Right hindlimb (tissue), 1 donor: ENCODE results near the gene ARMS2.

Experiments
- DNase-seq: peaks from one replicate; pipeline ENCODE4 v3.0.0-alpha.2; 2018

ARMS2 gene, protein sequence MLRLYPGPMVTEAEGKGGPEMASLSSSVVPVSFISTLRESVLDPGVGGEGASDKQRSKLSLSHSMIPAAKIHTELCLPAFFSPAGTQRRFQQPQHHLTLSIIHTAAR

DNA sequence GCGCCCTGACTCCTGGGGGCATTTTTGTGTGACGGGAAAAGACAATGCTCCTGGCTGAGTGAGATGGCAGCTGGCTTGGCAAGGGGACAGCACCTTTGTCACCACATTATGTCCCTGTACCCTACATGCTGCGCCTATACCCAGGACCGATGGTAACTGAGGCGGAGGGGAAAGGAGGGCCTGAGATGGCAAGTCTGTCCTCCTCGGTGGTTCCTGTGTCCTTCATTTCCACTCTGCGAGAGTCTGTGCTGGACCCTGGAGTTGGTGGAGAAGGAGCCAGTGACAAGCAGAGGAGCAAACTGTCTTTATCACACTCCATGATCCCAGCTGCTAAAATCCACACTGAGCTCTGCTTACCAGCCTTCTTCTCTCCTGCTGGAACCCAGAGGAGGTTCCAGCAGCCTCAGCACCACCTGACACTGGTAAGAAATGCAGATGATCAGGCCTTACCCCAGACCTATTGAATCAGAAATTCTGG lies at the start of gene ARMS2:
ARMS2 (plus strand) TSS at position 51 of the 478 bp plus-strand sequence; CDS start at position 126, 75 bp downstream.
- no peak for DNase-seq

DNA sequence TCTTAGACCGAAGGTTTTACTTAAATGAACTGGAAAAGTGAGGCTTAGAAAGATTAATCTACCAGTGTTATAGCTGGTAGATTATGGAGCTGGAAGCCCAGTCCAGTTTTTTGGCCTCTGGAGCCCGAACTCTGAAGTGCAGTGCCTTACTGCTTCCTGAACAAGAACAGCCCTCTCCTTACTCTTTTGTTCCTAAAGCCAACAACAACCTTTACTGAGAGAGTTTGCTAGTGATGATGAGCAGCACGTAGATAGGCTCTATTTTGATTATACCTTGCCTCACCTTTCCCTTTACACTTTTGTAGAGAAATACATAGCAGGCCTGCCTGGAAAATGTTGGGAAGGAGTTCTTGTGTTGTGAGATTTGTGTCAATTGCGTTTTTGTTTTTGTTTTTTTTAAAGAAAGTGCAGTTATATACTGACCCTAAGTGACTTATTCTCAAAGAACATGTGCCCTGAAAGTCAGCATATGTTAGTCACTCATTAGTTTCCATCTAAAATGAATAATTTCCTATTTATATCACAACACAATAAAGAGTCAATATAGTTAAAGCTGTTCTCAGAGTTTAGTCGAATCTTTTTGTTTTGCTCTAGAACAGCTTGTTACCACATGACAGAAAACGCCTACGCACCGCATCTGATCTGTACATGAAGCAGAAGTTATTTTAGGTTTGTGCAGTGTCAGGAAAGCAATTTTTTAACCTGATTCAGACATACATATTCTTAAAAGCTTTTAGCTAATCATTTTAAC lies 46.9 kb upstream of the ARMS2 start:
- DNase-seq: no peak

GRCh38 chr10:122413327-122413726 lies 41.1 kb upstream of the ARMS2 start:
- DNase-seq: no peak

DNA sequence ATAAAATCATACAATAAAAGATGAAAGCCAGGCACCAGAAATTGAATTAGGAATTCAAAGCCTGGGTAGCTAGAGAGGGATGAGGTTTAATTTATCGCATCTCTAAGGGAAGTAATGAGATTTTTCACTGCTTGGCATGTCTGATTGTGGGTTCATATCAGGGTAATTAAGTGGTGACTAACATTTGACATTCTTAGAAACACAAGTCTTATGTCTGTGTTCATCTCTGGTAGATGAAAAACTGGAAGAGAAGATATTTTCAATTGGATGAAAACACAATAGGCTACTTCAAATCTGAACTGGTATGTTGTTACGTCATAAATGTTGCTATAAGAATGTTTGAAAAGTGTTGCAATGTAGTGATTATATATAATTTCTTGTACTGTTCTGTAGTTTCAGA lies 36.8 kb upstream of the ARMS2 start:
- no peak for DNase-seq

DNA sequence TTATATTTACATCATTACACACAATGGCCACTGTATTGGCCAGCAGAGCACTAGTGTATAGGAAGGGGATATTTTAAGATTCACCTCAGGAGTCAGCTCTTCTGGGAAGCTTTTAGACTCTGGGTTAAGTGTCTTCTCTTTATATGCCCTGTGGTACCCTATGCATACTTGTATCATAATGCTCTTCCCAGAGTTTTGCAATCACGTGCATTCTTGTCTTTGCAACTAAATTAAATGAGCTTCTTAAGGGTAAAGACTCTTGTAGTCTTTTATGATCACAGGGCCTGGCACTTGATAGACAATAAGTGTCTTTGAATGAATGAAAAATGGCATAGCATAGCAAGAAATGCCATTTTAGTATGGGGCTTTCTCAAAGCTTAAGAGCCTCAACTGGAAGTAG lies 35.4 kb upstream of the ARMS2 start:
- no peak for DNase-seq

- peak; percentile 58 for DNase-seq
Measured at GRCh38 chr10:122419876-122420623, 34.4 kb upstream of the ARMS2 start.

GRCh38 chr10:122420624-122421007 lies 33.8 kb upstream of the ARMS2 start:
- no peak for DNase-seq

DNA sequence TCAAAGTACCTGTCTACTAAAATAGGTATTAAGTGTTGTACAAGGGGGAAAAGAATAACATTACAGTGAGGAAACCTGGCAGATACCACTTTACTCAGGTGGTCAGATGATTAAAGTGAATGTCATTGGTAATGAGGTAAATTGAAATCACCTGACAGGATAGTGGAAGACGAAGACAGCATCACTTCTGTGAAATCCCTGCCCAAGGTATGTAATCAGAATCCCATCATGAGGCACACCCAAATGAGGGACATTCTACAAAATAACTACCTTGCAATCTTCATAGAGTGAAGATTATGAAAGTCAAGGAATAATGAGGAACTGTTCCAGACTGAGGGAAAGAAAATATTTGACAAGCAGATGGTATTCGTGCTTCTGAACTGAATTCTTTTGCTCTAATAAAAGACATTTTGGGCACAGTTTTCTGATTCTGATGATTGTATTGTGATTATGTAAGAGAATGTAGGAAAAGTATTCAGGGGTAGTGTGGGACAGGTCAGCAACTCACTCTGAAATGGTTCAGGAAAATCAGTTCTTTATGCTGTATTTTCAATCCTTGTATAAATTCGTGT lies 33.3 kb upstream of the ARMS2 start:
- no peak for DNase-seq

DNA sequence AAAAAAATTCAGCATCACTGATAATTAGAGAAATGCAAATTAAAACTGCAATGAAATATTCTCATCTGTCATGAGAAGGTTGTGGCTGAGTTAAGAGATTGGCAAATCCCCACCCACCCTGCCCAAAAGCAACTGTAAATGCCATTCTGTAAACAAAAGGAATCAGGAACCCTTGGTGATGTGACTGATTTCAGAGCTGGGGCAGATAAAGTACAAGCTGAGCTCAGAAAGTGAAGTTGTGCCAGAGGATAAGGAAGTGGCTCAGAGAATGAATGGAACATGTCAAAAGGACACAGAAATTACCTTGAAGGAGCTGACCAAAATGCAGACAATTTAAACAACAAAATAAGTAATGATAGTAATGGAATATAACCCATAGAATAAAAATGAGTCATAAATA lies 32.7 kb upstream of the ARMS2 start:
- no peak for DNase-seq

- no peak for DNase-seq
Measured at GRCh38 chr10:122422266-122422989, 32.0 kb upstream of the ARMS2 start.

DNA sequence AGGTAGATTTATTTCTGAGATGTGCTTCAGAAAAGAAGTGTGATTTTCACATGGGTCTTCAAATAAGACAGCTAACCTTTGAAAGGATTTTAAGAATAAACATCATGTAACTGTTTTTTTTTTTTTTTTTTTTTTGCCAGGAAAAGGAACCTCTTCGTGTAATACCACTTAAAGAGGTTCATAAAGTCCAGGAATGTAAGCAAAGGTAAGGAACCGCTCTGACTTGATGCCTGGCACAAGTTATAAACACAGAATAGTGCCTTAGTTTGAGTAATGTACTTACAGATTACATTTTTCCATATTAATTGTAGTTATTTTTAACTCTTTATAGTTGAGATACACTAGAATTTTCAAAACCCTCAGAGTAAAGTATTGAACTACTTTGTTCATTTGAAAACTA lies 30.4 kb upstream of the ARMS2 start:
- DNase-seq: no peak

DNA sequence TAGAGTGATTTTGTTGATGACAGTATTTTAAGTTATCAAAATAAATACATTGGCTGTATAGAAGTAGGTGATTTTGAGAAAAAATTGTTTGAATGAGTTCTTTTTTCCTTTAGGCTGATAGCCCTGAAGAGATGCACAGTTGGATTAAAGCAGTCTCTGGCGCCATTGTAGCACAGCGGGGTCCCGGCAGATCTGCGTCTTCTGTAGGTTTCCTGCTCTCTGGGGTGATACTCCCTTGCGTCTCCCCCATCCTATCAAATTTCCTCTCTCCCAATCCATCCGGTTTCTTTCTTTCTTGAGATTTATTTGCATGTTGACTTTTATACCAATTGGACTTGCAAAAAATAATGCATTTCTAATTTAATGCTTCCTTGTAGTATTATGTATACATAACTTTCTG lies 27.6 kb upstream of the ARMS2 start:
- no peak for DNase-seq

GRCh38 chr10:122427280-122427679 lies 27.2 kb upstream of the ARMS2 start:
- DNase-seq: no peak

DNA sequence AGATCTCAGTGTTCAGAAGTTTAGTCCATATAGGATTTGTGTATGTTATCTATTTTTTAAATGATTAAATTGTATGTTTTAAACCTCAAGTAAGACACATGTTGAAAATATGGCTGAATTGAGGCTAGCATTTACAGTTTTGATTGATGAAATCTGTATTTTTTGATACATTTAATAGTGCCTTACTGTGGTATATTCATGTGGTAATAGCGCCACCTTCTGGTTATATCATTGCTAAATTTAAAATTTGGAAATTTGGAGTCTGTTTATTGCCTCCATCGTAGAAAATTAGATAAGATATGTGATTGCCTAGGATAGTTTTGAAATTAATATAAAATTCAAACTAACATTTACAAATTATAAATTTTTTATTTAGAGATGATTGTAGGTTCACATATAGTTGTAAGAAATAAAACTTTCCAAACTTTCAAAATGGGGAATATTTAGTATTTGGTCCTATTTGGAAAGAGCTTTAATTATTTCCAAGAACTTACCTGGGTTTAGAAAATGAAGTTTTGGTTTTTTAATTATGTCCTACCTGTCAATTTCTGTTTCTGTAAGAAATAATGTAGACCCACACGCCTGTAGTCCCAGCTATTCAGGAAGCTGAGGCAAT lies 19.1 kb upstream of the ARMS2 start:
- DNase-seq: no peak

DNA sequence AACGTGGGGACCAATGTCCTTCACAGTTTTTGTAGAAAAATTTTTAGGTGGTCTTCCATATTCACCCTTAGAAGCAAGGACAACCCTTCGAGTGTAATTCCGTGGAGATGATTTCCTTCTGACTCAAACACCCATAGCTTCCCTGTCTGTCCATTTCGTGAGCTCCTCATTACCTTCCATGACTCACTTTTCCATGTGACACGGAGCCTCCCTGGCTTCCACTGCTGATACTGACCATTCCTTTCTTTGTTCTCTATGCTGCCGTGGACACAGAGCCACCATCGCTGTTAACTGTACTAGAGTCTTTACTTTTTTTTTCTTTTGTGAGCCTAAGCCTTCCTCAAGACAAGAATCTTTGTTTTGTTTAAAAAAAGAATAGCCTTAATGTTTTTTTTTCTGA lies 12.5 kb upstream of the ARMS2 start:
- no peak for DNase-seq

DNA sequence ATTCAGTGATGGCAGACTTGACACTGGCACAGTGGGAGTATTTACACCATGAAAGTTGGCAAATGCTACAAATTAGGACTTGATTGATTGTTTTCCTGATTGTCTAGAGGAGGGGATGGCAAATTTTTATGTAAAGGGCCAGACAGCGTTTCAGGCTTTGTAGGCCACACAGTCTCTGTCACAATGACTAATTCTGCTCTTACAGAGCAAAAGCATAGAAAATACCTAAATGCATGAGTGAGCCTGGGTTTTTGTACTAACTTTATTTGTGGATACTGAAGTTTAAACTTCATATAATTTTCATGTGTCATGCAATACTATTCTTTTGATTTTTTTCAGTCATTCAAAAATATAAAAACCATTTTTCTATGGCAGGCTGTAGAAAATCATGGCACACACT lies 9.0 kb upstream of the ARMS2 start:
- no peak for DNase-seq

DNA sequence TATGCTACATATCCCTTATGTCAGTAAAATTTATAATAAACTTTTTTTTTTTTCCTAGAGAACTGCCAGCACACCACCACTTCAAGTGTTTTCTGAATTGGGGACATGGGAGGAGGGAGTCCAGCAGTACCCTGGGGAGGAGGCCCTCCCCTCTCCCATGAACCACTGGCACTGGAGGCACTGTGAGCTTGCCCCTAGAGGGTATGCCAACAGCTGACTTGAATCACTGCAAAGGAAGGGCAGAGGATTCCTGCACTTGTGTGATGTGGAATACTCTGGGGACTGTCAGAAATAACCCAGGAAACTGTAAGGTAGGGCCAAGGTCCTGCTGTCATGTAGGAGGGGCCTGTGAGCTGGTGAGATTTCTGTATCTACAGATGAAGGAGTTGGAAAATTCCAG lies 8.5 kb upstream of the ARMS2 start:
- DNase-seq: no peak

- DNase-seq: no peak
Measured at GRCh38 chr10:122446668-122447423, 7.6 kb upstream of the ARMS2 start.

GRCh38 chr10:122448600-122448999 lies 5.9 kb upstream of the ARMS2 start:
- no peak for DNase-seq

GRCh38 chr10:122449153-122449552 lies 5.3 kb upstream of the ARMS2 start:
- DNase-seq: no peak

DNA sequence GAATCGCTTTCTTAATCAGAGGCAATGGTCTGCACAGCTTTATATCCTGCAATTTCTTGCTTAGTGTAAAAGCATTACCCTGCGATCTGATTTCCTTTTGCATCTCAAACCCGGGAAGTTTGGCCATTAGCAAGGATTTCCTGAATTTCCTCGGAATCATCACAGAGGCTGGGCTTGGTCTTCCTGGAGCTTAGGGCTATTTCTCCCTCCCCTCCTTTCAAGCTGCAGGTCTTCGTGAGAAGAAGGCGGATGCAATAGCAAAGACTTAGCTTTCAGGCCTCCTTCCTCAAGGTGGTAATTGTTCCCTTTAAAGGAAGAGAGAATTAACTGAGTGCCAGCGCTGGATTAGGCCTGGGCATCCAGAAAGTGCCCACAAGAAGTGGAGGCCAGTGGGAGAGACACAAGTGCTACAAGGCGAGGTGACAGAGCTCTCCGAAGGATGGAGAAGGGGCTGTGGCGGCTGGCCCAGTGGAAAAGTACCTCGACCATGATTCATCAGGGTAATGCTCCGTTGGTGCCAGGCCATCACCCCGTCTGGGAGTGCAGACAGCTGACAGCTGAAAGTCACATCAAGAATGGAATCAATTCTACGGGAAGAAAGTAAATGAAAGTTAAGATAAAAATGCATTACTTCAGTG lies 4.0 kb upstream of the ARMS2 start:
- DNase-seq: no peak
